KG1 (cell line): ENCODE measurements around the gene STPG1.

ENCODE experiments used
- DNase-seq: peaks from one replicate; lab custom pipeline; 2025; lab: John Stamatoyannopoulos, UW

STPG1 gene

DNA sequence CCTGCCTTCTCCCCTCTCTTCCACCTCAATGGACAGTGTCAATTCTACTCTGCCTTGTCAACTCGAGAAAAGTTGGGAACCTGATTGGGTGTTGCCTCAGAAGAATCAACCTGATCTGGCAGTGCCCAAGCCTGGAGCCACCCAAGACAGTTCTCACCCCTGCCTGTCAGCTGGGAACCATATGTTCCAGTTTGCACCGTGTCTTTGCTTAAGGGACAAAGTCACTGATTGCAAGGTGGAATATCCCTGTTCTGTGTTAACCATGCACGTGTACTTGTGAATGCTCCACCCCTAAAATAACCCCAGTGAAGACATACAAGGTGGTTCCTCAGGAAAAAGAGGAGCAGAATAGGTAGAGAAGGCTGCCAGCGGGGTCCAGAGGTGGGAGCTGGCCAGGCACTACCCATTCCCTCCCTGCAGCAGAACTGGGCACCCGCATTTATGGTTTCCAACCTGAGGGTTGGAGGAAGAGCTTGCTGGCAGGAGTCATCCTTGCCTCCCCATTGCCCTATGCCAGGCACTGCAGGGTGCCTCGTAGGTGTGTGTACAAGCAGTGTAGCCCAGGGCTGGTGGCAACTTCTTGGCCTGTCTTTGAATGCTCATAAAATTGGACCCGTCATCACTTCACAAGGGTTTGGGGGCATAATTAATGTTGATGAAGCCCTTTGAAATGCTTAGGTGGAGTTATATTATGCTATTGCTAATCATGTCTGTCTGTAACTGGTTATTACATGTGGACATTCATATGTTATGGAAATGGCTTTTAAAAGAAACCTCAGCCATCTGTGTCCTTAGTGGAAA lies 13.4 kb upstream of the STPG1 start:
- DNase-seq = no peak

DNA sequence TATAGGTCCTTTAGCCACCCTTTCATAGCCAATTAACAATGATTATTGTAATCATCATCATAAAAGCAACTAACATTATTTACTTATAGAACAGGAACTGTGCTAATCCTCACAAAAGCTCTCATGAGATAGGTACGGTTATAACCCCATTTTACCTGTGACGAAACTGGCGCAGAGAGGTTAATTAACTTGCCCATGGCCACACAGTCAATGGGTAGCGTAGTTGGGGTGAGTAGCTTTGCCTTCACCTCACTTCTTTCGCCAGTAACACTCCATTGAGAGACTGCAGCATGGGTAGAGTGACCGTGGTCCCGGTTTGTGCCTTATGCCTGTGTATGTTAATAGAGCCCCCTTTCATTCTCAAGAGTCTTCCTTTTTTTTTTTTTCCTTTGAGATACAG lies 12.3 kb upstream of the STPG1 start:
- DNase-seq = no peak

DNA sequence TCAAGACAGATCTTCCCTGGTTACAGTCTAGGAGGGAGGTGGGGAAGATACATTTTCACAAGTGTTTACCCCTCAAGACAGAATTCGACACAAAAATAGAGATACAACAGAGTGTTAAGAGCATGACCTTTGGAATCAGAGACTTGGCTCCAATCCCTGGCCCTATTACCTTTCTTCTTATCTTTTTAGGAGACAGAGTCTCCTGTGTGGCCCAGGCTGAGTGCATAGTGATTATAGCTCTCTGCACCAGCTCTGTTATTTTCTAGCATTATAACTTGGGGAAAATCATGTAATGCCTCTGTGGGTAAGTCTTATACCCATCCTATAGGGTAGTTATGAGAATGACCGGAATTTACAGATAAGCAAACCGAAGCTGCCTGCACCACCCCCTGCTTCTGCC lies 11.9 kb upstream of the STPG1 start:
- DNase-seq = no peak

DNA sequence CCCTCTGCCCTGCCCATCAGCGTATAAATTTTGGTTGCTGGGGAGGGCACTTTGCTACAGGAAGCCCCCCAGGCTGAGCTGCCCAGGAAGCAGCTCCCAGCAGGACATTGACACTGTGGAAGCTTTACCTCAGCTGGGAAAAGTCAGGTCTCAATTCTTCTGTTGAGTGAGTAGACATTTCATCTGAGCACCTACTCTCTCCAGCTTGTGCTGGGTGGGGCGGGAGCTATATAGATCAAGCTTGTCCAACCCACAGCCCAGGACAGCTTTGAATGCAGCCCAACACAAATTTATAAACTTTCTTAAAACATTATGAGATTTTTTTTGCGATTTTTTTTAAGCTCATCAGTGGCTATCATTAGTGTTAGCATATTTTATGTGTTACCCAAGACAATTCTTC lies 11.4 kb upstream of the STPG1 start:
- no peak for DNase-seq

DNA sequence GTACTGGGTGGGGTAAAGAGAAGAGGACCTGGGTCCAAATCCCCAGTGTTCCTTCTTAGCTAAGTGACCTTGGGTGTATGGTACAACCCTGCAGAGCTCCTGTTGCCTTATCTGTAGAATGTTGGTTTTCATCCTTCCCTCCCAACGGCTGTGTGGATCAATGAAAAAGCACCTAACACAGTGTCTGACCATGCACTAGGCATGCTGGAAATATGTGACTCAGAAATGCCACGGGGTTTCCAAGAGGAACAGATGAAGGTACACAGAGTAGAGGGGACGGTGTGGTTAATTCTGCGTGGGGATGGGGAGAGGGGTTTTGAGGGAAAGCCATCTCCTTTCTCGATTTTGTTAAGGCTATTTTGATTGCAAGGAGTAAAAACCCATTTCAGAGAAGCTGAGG lies 10.6 kb upstream of the STPG1 start:
- DNase-seq = no peak

DNA sequence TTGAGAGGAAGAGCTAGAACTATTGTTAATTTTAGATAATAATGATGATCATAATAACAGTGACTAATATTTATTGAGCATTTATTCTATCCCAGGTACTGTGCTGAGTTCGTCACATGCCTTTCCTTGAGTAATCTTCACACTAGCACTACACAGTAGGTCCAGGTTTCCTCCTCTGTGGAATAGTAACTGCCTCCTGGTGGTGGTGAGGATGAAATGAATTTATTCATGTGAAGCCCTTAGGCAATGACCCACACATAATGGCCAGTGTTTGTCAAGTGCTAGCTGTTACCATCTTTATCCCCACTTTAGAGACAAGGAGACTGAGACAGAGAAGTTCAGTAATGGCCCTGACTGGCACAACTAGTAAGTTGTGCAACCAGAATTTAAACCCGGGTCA lies 7.9 kb upstream of the STPG1 start:
- no peak for DNase-seq

DNA sequence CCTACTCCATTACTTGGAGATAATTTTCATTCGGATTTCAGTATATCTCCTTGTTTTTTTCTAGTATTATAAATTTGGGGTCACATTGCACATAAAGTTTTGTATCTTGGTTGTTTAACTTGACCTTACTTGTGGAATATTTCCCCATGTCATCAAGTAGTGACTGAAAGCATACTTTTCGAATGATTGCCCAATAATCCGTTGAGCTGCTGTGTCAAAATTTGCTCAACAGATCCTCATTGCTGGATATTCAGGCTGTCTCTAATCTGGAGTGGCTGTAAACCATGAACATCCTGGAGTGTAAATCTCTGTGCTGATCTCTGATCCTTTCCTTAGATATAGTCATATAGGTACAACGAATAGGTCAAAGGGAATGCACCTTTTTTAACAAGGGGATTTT lies 7.0 kb upstream of the STPG1 start:
- no peak for DNase-seq

DNA sequence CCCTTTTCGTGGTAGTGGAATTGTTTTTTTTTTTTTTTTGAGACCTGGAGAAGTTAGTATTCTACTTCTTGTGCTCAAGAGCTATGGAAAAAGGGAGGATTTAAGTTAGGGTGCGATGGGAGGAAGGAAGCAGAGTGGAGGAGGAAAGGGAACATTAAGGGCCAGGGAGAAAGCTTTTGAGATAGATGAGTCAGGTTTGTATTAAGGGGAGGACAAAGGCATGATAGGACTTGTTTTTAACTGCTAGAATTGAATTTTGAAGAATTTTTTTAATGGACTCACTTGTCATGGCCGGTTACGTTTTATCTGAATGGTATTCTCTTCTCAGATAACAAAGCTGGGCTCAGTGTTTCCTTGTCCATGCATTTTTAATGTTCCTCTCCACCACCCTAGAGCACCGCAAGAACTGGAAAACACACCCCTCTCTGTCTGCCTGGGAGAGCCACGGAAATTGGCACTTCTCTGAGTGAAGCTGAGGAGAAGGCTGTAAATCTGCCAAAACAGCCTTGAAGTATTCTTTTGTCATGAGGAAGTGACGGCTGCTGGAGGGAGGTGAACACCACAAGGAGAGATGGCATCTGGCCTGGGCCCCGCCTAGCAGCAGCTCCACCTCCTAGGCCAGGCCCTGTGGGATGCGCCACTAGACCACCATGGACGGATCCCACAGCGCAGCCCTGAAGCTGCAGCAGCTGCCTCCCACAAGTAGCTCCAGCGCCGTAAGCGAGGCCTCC lies 5.5 kb upstream of the STPG1 start:
- DNase-seq = no peak

DNA sequence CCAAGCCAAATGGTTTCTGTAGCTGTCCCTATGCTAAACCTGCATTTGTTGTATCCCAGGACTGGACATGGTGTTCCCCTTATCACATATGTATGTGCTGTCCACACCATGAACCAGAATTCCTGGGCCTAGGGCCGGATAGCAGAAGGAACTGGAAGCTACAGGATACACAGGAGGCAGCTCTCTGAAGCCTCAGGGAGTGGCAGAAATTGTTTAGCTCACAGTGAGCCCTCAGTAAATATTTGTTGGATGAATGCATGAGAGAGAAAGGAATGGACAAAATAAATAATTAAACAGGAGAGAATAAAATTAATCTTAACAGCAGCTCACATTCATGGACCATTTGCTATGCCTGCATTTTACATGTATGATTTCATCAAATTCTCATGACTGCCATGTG lies 4.1 kb upstream of the STPG1 start:
- no peak for DNase-seq

DNA sequence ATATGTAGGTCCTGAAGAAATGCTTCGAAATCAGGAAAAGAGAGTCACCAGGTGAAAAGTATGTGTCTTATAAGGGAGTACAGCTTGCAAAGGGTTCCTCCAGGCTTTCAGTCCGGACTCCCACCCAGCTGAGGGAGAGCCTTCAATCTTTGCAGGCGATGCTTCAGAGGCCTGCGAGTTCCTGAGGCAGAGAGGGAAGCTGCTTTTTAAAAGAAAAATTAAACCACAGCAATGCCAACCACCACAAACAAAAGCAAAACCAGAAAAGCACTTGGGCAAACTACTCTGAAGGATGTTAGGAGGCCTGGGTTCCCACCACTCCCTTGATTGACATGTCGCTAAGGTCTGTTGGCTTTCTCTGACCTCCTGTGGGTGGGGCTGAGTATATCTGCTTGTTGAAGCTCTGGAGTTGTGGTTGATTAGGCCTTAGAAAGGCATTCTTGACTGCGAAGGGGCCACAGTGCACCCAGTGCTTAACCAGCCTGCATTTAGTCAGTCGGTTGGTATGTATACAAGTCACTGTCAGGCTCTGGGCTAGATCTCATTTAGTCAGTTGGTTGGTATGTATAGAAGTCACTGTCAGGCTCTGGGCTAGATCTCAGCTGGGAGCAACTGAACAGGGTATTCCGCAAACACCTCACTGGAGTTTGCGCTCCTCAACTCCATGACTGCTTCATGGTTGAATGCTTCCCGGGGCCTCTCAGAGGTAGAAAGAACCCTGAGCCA lies 3.2 kb upstream of the STPG1 start:
- no peak for DNase-seq

DNA sequence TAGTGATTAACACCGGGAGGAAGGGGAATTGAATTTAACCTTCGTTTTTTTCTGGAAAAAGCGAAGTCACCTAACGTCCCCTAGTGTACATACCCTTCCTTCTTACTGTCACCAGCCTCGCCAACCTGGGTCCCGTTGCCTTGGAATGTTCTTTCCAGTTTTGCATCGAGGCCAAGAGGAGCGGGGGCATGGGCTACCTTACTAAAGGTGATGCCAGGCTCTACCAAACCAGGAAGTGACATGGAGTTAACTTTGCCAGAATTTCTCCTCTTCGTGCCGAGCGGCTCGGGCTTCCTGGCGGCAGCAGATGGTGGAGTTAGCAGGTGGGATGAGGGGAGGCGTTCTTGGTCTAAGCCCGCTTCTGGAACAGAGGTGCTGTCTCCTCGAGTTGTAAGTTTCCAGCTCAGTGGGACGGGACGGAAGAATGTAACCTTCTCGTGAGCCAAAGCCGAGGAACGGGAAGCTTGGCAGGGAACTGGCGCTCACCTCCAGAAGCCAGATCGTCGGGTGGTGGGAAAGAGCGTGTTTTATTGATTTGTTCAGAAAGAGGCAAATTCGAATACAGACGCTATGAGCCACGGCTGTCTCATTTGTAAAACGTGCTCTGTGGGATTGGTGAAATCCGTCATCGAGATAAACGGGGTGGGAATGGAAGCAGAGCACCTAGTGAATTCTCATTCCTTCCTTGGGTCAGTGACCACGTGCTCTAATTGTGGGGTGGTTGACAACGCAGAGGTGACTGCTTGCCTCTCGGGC lies 2.5 kb upstream of the STPG1 start:
- DNase-seq = no peak

DNA sequence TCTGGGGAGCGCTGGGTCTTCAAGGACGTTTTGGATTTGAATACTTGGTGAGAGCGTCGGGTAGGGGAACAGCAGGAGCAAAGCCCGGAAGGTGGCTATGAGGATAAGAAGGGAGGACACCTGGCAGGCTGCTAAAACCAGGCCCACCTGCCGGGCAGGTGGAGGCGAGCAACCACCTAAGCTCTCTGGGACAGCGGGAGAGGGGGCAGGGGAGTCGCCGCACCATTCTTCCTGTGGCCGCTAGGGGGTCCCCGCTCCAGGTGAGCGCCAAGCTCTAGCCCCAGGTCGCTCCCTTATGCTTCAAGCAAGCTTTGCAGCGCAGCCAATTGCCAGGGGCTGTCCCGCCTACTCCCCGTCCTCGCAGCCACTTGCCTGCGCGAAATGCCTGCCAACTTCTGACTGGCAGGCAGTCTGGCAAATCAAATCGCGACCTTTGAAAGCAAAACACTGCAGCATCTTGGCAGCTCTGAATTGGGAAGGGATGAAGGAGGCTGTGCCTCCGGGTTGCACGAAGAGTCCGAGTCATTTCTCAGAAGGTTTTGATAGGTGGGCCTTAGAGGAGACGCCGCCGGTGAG lies 1.8 kb upstream of the STPG1 start, which contains the start of gene NIPAL3:
Gene NIPAL3 (plus strand): TSS at position 469 of the 576 bp plus-strand sequence. CDS start 3,746 bp downstream, outside the sequence.
- DNase-seq = peak; percentile 88

DNA sequence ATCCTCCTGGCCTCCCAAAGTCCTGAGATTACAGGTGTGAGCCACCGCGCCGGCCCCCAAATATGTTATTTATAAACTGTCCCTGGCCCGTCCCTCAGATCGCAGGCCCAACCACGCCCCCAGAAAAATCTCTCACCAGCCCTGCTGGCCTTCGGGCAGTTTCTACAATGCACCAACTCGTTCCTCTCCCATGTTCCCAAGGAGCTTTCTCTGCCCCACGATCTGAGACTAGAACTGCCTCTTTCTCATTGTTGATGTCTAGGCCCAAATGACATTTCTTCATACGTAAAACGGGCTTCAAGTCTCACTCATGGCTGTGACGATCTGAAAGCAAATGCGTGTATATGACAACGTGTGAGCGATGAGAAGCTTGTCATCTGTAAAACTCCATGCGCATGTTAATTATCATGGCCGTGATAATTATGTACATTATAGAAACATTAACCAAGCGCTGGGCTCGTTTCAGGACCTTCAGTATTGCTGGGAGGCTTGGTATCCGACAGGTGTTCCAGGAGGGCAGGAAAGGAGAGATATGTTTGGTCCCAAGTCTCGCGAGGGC lies 1.3 kb upstream of the STPG1 start:
- DNase-seq = no peak

DNA sequence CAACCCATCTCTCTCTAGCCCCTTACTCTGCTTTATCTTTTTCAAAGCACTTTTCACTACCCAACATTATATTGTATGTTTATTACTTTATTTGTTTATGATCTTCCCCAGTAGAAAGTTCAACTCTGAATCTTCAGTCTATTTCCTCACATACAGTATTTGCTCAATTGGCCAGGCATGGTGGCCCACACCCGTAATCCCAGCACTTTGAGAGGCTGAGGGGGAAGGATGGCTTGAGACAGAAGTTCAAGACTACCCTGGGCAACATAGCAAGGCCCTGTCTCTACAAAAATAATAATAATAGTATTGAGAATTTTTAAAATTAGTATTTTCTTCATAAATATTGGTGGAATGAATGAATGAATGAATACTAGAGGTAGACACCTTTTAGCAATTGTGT lies 1.2 kb downstream of the STPG1 start:
- no peak for DNase-seq

DNA sequence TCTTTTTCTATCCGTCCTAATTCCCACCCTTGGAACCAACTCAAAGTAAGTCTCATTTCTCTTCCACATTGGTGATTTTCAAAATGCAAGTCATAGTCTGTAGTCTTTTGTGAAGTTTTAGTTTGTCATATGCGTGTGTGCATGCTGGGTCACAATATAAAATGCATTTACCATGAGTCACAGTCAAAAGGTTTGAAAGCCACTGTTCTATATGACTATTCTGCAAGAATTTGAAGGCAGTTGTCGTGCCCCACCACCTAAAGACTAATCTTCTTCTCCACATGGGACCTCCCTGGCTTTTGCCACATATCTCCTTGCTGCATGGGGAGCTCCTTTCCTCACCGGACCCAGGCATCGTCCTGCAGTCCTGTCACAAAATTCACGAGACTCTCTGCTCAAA lies 1.6 kb downstream of the STPG1 start:
- DNase-seq = no peak

DNA sequence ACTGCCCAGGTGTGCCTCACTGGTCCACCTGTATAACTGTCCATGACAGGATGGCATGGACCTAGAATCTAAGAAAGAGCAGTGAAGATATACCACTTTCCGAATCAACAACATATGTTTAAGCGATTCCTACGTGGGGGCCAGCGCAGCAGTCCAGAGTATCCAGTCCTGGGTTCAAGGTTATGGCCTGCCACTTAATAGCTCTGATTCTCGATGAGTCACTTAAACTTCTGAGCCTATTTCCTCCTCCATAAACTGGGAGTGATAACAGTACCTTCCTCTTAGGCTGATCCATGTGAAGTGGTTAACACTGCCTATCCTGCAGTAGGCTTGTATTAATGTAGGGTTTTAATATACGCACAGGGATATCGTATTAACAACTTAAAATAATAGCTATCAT lies 2.8 kb downstream of the STPG1 start:
- no peak for DNase-seq

DNA sequence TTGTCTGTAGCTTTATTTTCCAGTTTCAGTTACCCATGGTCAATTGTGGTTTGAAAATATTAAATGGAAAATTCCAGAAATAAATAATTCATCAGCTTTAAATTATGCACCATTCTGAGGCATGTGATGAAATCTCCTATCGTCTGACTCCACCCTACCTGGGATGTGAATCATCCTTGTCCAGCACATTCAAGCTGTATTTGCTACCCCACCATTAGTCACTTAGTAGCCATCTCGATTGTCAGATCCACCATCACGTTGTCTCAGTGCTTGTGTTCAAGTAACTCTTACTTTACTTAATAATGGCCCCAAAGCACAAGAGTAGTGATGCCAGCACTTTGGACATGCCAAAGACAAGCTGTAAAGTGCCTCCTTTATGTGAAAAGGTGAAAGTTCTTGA lies 4.0 kb downstream of the STPG1 start:
- no peak for DNase-seq

DNA sequence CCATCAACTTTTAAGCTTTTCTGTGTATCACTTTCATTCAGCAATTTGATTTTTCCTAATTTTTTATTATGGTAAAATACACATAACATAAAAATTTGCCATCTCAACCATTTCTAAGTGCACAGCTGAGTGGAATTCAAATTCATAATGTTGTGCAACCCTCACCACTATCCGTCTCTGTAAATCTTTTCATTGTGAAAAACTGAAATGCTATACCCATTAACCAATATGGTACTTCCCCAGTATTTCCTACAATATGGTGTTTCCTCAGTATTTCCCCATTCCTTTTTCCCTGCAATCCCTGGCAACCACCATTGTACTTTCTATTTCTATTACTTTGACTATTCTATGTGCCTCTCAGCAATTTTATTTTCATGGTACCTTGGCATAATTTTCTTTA lies 6.8 kb downstream of the STPG1 start:
- no peak for DNase-seq

DNA sequence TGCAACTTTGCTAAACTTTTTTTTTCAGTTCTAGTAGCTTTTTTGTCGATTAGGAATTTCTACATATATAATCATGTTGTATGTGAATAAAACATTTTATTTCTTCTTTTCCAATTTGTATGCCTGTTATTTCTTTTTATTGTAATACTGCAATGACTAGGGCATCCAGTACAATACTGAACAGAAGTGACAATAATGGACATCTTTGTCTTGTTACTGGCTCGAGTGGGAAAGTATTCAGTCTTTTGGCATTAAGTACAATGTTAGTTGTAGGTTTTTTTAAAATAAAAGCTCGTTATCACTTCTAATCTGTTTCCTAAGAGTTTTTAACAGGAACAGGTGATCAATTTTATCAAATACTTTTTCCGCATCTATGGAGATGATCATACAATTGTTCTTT lies 9.8 kb downstream of the STPG1 start:
- no peak for DNase-seq

DNA sequence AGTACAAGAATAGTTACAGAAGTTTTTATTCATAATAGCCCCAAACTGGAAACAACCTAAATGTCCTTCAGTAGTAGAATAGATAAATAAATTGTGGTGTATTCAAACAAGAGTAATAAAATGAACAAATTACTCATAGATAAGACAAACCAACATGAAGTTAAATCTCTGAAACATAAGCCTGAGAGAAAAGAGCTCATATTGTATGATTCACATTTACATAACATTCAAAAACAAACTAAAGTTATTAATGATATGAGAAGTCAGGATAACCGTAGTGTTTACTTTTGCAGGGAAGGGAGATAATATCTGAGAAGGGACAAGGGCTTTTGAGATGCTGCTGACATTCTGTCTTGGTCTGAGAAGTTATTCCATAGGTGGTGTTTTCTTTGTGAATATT lies 13.5 kb downstream of the STPG1 start:
- DNase-seq = no peak

DNA sequence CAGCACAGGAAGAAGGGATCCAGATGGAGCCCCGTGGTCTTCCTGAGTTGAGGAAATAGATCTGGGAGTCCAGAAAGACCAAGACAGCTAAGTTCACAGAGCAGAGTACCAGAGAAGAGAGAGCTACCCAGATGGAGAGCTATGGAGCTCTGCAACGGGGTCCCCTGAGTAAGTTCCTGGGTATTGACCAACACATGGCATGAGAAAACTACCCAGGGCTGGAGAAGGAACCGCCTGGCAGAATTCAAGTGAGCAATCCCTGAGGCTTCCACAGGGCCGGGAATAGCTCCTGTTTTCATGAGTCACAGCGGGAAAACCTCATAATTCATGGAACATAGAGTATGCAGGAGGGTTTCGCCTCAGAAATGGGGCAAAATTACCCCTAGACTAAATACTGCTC lies 19.7 kb downstream of the STPG1 start:
- DNase-seq = no peak
